Heart left ventricle (tissue), 16 donors: ENCODE results near the gene MACC1. TPM values are rescaled to one million over a fixed set of nuclear protein-coding genes. Genes with fewer than 3 reads are reported as not detected.

Experiments
- ATAC-seq, 4 donors: fragments of 200-7000 bp; cut with Tn5 transposase; one replicate each; pipeline ENCODE4 v1.9.1; 2020 to 2022; ENCODE audit warnings: moderate library complexity in 4 of 4, mild to moderate bottlenecking in 3 of 4, moderate number of reproducible peaks in 1 of 4
- DNase-seq, 5 donors: peaks; one replicate each; pipeline ENCODE4 v3.0.0-alpha.2; 2020
- H3K27ac ChIP-seq, 12 donors: fragments of 200-600 bp; sonication (generic) in 4 of 12; one replicate each; pipeline versions ENCODE4 v1.5.0 to v1.8.0; 2016 to 2022; ENCODE audit warnings: mild to moderate bottlenecking in 2 of 12
- H3K27me3 ChIP-seq, 9 donors: fragments of 200-600 bp; sonication (generic) in 2 of 9; one replicate each; pipeline versions ENCODE4 v1.5.1 to v1.8.0; 2016 to 2022; ENCODE audit warnings: mild to moderate bottlenecking in 3 of 9
- H3K36me3 ChIP-seq, 9 donors: fragments of 200-600 bp; sonication (generic) in 2 of 9; one replicate each; pipeline versions ENCODE4 v1.5.0 to v1.8.0; 2018 to 2022; ENCODE audit warnings: mild to moderate bottlenecking in 2 of 9
- H3K4me1 ChIP-seq, 12 donors: fragments of 200-600 bp; sonication (generic) in 4 of 12; one replicate each; pipeline versions ENCODE4 v1.5.0 to v1.8.0; 2016 to 2022; ENCODE audit warnings: mild to moderate bottlenecking in 3 of 12
- H3K4me3 ChIP-seq, 12 donors: fragments of 200-600 bp; sonication (generic) in 4 of 12; one replicate each; pipeline versions ENCODE4 v1.5.0 to v1.8.0; 2017 to 2022; ENCODE audit warnings: mild to moderate bottlenecking in 9 of 12, moderate library complexity in 4 of 12
- H3K9me3 ChIP-seq, 12 donors: fragments of 200-600 bp; sonication (generic) in 4 of 12; one replicate each; pipeline versions ENCODE4 v1.5.0 to v1.8.0; 2016 to 2022; ENCODE audit warnings: mild to moderate bottlenecking in 1 of 12
- CTCF ChIP-seq, 12 donors: fragments of 200-600 bp; sonication (generic) in 4 of 12; IDR thresholded peaks; one replicate each; pipeline versions ENCODE4 v1.5.0 to v1.8.0; 2018 to 2022; ENCODE audit warnings: antibody characterized with exemption in 12 of 12, mild to moderate bottlenecking in 5 of 12
- POLR2A ChIP-seq, 2 donors: fragments of 450-650 bp; IDR thresholded peaks; one replicate each; pipeline ENCODE4 v1.6.1; 2017; ENCODE audit warnings: antibody characterized with exemption in 2 of 2, mild to moderate bottlenecking in 2 of 2, moderate library complexity in 2 of 2
- WGBS, 4 donors: extraction: QIAGEN DNeasy Blood & Tissue Kit in 2 of 4; methylation state at CpG; one replicate each; pipeline versions ENCODE4 v1.1.5 to v1.1.7; 2013 to 2018; 5-methylcytosine and 5-hydroxymethylcytosine counted together
- intact Hi-C, 10 donors: fragments of 100-400 bp; cut with DNase I; formaldehyde crosslinking; loops; one replicate each; pipeline versions ENCODE4 v1.11.1 to v1.14.2; 2022
- polyA plus RNA-seq, 2 donors: library from polyadenylated mRNA; stranded (reverse); fragments of 200-250 nt; gene quantifications; one replicate each; pipeline ENCODE4 v1.2.3, GENCODE V29; 2013
- total RNA-seq, 9 donors: library from RNA; depleted of rRNA in 2 of 9; stranded (reverse); fragments of >200 nt in 2 of 9; fragmentation: NEBNext Ultra II Directional in 3 of 9; extraction: Animal tissue kit (Norgen Biotek cat#: 25700) in 3 of 9; gene quantifications; one replicate each; pipeline versions ENCODE4 v1.1.0 to v1.2.4, GENCODE V29; 2016 to 2023
- donor health status: ischemic (EF 13 %, LVEDD 7.1; RV severe dilation, severe dysfunction).
- donor health status: healthy with polysubstance abuse.
- donor health status: DM: no; HTN: yes; CAD: no.
- donor health status: DM: no; HTN: no; CAD: no.
- donor health status: ischemic (EF 25% LVEDD 6.9; RV normal size, moderate dysfunction).
- donor health status: ischemic (EF 25% LVEDD 5.7; RV mildly dilated, moderate dysfunction).
- donor health status: healthy.
- donor health status: DM: yes; HTN: yes; CAD: no.
- donor health status: ischemic (EF 35%, LVEDD 5.7; RV mildly dilated, moderate dysfunction).
- donor health status: nonischemic (EF 11% LVEDD 7.7; RV severe dilation, severe dysfunction).
- donor health status: DM: yes; HTN: yes; CAD: no.
- donor health status: PGD.
- donor health status: ischemic (EF 29% LVEDD 5.4; RV normal size, mild dysfunction).
- donor health status: nonischemic (EF 23%, LVEDD 6.1; RV moderate dilation, normal function).

MACC1 gene
- total and polyA plus RNA-seq, 11 donors = under 0.01 to 1.3 (median 0.12) TPM; not detected in 4

GRCh38 chr7:20146451-20146850 lies 70.7 kb downstream of the MACC1 start:
- no peaks in the 10 kb centered on the region for H3K27me3 ChIP-seq
- H3K36me3 ChIP-seq = no peaks in the 10 kb centered on the region
- H3K27ac ChIP-seq = peak overlapping the region in 1 of 12 donors; percentile 58
- intact Hi-C loops = no loop called here
- no peak overlapping the region for H3K4me3 ChIP-seq
- WGBS, 4 donors = 49 to 59% (median 53%) methylated on average over 3 of the region's 3 CpGs
- no peak for TF ChIP-seq POLR2A (IDR thresholded peaks at IDR 0.05)
- TF ChIP-seq CTCF (IDR thresholded peaks at IDR 0.05) = no peak
- H3K4me1 ChIP-seq = peaks cover 0 to 3% (median 0%) of the 10 kb centered on the region in 12 donors
- no peaks in the 10 kb centered on the region for H3K9me3 ChIP-seq
- ATAC-seq (no peak), DNase-seq (no peak)

GRCh38 chr7:20144801-20145200 lies 72.4 kb downstream of the MACC1 start:
- no peak for DNase-seq
- H3K4me3 ChIP-seq = no peak overlapping the region
- H3K36me3 ChIP-seq = no peaks in the 10 kb centered on the region
- H3K4me1 ChIP-seq = peaks cover 0 to 3% (median 0%) of the 10 kb centered on the region in 12 donors
- no peak for ATAC-seq
- no peaks in the 10 kb centered on the region for H3K27me3 ChIP-seq
- no peak for TF ChIP-seq CTCF (IDR thresholded peaks at IDR 0.05)
- TF ChIP-seq POLR2A (IDR thresholded peaks at IDR 0.05) = no peak
- intact Hi-C loops = no loop called here
- WGBS, 4 donors = 92 to 96% (median 94%) methylated on average over 3 of the region's 3 CpGs
- no peaks in the 10 kb centered on the region for H3K9me3 ChIP-seq
- peak overlapping the region in 1 of 12 donors; percentile 7 for H3K27ac ChIP-seq

GRCh38 chr7:20141666-20142065 lies 75.5 kb downstream of the MACC1 start:
- no peaks in the 10 kb centered on the region for H3K9me3 ChIP-seq
- DNase-seq = no peak
- ATAC-seq = no peak
- no peaks in the 10 kb centered on the region for H3K27me3 ChIP-seq
- H3K27ac ChIP-seq = no peak overlapping the region
- H3K4me3 ChIP-seq = no peak overlapping the region
- 73 to 85% (median 77%) methylated on average over 4 of the region's 4 CpGs for WGBS, 4 donors
- H3K4me1 ChIP-seq = no peaks in the 10 kb centered on the region
- TF ChIP-seq CTCF (IDR thresholded peaks at IDR 0.05) (no peak), POLR2A (IDR thresholded peaks at IDR 0.05) (no peak)
- no peaks in the 10 kb centered on the region for H3K36me3 ChIP-seq
- intact Hi-C loops = no loop called here

GRCh38 chr7:20141002-20141345 lies 76.2 kb downstream of the MACC1 start:
- no peaks in the 10 kb centered on the region for H3K9me3 ChIP-seq
- DNase-seq (no peak), ATAC-seq (no peak)
- TF ChIP-seq CTCF (IDR thresholded peaks at IDR 0.05) (no peak), POLR2A (IDR thresholded peaks at IDR 0.05) (no peak)
- H3K27ac ChIP-seq = no peak overlapping the region
- WGBS, 4 donors = 60 to 71% (median 66%) methylated on average over 2 of the region's 2 CpGs
- no peak overlapping the region for H3K4me3 ChIP-seq
- no peaks in the 10 kb centered on the region for H3K36me3 ChIP-seq
- H3K27me3 ChIP-seq = no peaks in the 10 kb centered on the region
- H3K4me1 ChIP-seq = no peaks in the 10 kb centered on the region
- intact Hi-C loops = no loop called here
